Thoracic aorta (tissue), 2 donors: ENCODE results near the gene ATP13A5. TPM values are rescaled to one million over a fixed set of nuclear protein-coding genes. Genes with fewer than 3 reads are reported as not detected.

Experiments used
- ATAC-seq: fragments of 150-250 bp; one replicate; pipeline ENCODE4 v1.8.0; 2017; ENCODE audit warnings: low read depth; ENCODE audit not compliant: insufficient number of reproducible peaks, low FRiP score
- DNase-seq: peaks from one replicate; pipeline ENCODE4 v3.0.0-alpha.2; 2020; ENCODE audit warnings: low spot score
- H3K27ac ChIP-seq, 2 donors: fragments of 200-600 bp; sonication (generic); 1 replicate in 1 of 2; 2 replicates in 1 of 2; pipeline ENCODE4 v1.5.1; 2016; ENCODE audit warnings: mild to moderate bottlenecking in 2 of 2, moderate library complexity in 2 of 2
- H3K27me3 ChIP-seq: fragments of 200-600 bp; sonication (generic); replicated peaks from 2 replicates; pipeline ENCODE4 v1.6.0; 2016; ENCODE audit warnings: mild to moderate bottlenecking; ENCODE audit not compliant: insufficient read depth
- H3K36me3 ChIP-seq: fragments of 200-600 bp; sonication (generic); one replicate; pipeline ENCODE4 v1.5.1; 2016
- H3K4me1 ChIP-seq, 2 donors: fragments of 200-600 bp; sonication (generic); 1 replicate in 1 of 2; 2 replicates in 1 of 2; pipeline versions ENCODE4 v1.5.1 to v1.6.0; 2016; ENCODE audit warnings: low read depth in 2 of 2, mild to moderate bottlenecking in 1 of 2; ENCODE audit not compliant: control insufficient read depth in 1 of 2
- H3K4me3 ChIP-seq: fragments of 200-600 bp; sonication (generic); 2 replicates; pipeline ENCODE4 v1.5.1; 2016; ENCODE audit warnings: mild to moderate bottlenecking
- H3K9me3 ChIP-seq: fragments of 200-600 bp; sonication (generic); 2 replicates; pipeline ENCODE4 v1.5.1; 2016
- CTCF ChIP-seq: fragments of 200-600 bp; sonication (generic); IDR thresholded peaks from one replicate; pipeline ENCODE4 v1.5.1; 2019; ENCODE audit warnings: antibody characterized with exemption
- total RNA-seq, 2 donors: library from RNA; depleted of rRNA; stranded (reverse); fragments of >200 nt; gene quantifications; one replicate each; pipeline versions ENCODE4 v1.1.0 to v1.2.3, GENCODE V29; 2016

ATP13A5 gene
- total RNA-seq, 2 donors from 2014 or later: not detected

GRCh38 chr3:193270451-193270850 lies 108.1 kb downstream of the ATP13A5 start:
- Histone ChIP-seq H3K36me3 (no peaks in the 10 kb centered on the region), H3K9me3 (no peaks in the 10 kb centered on the region), H3K4me1 (no peaks in the 10 kb centered on the region), H3K4me3 (no peak overlapping the region), H3K27ac (no peak overlapping the region), H3K27me3 (no peaks in the 10 kb centered on the region)
- no peak for TF ChIP-seq CTCF
- ATAC-seq: no peak
- DNase-seq: no peak

- Histone ChIP-seq H3K27me3 (no peaks in the 10 kb centered on the region), H3K9me3 (no peaks in the 10 kb centered on the region), H3K36me3 (no peaks in the 10 kb centered on the region), H3K27ac (no peak overlapping the region), H3K4me3 (no peak overlapping the region), H3K4me1 (no peaks in the 10 kb centered on the region)
- DNase-seq (no peak), ATAC-seq (no peak)
- no peak for TF ChIP-seq CTCF
These were observed 109.1 kb downstream of the ATP13A5 start for GRCh38 chr3:193269343-193270028.

GRCh38 chr3:193262707-193263106 lies 115.8 kb downstream of the ATP13A5 start:
- no peaks in the 10 kb centered on the region for H3K4me1 ChIP-seq
- H3K36me3 ChIP-seq: no peaks in the 10 kb centered on the region
- no peak overlapping the region for H3K4me3 ChIP-seq
- H3K27me3 ChIP-seq: no peaks in the 10 kb centered on the region
- TF ChIP-seq CTCF: no peak
- no peak overlapping the region for H3K27ac ChIP-seq
- no peaks in the 10 kb centered on the region for H3K9me3 ChIP-seq
- no peak for ATAC-seq
- no peak for DNase-seq

GRCh38 chr3:193261970-193262369 lies 116.6 kb downstream of the ATP13A5 start:
- TF ChIP-seq CTCF: no peak
- Histone ChIP-seq H3K27ac (no peak overlapping the region), H3K27me3 (no peaks in the 10 kb centered on the region), H3K4me1 (no peaks in the 10 kb centered on the region), H3K4me3 (no peak overlapping the region), H3K36me3 (no peaks in the 10 kb centered on the region), H3K9me3 (no peaks in the 10 kb centered on the region)
- ATAC-seq: no peak
- DNase-seq: no peak

- DNase-seq (no peak), ATAC-seq (no peak)
- no peaks in the 10 kb centered on the region for H3K36me3 ChIP-seq
- H3K27ac ChIP-seq: no peak overlapping the region
- peaks cover 11% of the 10 kb centered on the region for H3K9me3 ChIP-seq
- H3K4me3 ChIP-seq: no peak overlapping the region
- H3K4me1 ChIP-seq: no peaks in the 10 kb centered on the region
- no peak for TF ChIP-seq CTCF
- H3K27me3 ChIP-seq: no peaks in the 10 kb centered on the region
These were observed 124.4 kb downstream of the ATP13A5 start for GRCh38 chr3:193253986-193254660.
